Stimulated activated CD8-positive, alpha-beta memory T cell treated with anti-CD3 and anti-CD28 coated beads, Interleukin-4, amount 100 ng/mL, for 1 hour (primary cell): Measurements from ENCODE around the gene ID3.
A peak's percentile ranks its signal among the peaks of the same experiment; 100 is the strongest.

ENCODE experiments used
- DNase-seq, 2 donors: peaks; one replicate each; pipeline ENCODE4 v3.0.0-alpha.2; 2020; ENCODE audit warnings: low read depth in 2 of 2, low spot score in 1 of 2

Gene ID3, protein sequence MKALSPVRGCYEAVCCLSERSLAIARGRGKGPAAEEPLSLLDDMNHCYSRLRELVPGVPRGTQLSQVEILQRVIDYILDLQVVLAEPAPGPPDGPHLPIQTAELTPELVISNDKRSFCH

GRCh38 chr1:23559136-23559984 lies at the start of gene ID3:
ID3 (minus strand) TSS chr1:23559501; CDS start chr1:23559426, 75 bp downstream.
- peak; percentile 74 to 84 for DNase-seq

DNA sequence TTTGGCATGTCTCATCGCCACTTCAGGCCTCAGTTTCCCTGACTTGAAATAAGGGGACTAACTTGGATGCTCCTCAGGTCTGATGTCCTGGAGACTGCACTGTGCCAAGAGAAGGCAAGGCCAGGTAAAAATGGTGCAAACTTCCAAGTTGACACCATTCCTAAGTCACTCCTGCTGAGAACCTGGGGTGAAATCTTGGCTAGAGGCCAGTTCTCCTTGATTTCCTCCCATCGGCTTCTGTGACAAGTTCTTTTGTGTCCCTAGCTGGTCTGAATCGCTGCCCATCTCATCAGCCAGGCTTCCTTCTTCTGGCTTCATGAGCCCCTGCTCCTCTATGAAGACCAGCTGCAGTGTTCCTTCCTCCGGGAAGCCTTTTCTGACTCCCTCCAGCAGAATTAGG lies 48.6 kb upstream of the ID3 start:
- DNase-seq, result no peak

DNA sequence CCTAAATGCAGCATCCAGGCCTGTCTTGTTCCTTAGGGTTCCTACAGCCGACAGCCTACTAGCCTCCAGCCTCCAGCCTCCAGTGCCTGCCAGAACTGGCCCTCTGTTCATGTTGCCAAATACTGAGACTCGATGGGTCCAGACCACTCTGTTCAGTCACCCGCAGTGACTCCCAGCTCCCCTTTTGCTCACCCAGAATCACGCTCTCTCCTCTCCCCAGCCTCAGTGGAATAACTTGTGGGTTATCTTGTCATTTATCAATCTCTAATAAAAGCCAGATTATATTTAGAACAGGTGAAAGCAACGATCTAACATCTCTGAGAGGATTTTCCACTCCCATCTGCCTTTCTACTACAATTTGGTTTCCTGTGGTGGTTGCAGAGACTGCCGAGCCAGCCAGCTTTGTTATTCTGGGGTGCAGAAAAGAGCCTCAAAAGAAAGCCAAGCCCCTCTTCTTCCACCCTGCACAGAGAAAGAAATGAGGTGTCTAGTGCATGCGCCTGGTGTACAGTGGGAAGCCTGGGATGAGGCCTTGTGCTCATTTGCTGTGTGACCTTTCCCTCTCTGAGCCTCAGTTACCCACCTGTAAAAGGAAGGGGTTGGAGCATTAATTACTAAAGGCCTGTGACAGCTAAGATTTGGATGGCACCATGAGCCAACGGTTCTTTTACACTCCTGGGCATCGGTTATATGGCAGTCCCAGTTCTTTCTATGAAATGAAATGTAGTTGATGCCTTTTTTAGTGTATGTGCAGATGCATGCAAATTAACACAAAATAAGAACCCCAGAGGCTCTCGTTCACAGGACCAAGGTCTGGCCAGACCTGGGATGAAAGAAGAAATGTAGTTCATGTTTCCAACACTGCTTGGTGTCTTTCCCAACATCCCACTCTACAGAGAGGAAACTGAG lies 42.9 kb upstream of the ID3 start:
- no peak for DNase-seq

DNA sequence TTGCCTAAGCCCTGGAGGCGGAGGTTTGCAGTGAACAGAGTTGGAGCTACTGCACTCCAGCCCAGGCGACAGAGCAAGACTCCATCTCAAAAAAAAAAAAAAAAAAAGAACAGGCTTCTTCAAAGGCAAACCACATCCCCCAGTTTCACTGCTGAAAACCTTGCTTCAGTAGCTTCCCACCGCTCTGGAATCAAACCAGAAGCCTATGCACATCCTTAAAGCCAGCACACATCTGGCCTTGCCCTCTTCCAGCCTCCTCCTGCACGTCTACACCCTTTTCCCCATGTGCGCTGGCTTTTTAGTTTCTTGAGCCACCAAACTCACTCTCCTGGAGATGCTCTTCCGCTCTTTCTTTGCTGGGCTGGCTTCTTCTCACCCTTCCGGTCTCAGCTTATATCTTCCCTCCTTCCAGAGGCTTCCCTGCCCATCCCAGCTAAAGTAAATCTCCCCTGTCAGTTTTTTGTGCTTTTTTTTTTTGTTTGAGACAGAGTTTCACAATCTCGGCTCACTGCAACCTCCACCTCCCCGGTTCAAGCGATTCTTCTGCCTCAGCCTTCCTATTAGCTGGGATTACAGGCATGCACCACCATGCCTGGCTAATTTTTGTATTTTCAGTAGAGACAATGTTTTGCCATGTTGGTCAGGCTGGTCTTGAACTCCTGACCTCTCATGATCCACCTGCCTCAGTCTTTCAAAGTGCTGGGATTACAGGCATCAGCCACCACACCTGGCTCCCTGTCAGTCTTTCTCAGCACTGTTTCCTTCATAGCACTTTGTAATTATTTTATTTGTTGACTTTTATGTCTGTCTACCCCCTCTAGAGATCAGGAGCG lies 42.0 kb upstream of the ID3 start:
- DNase-seq, result no peak

DNA sequence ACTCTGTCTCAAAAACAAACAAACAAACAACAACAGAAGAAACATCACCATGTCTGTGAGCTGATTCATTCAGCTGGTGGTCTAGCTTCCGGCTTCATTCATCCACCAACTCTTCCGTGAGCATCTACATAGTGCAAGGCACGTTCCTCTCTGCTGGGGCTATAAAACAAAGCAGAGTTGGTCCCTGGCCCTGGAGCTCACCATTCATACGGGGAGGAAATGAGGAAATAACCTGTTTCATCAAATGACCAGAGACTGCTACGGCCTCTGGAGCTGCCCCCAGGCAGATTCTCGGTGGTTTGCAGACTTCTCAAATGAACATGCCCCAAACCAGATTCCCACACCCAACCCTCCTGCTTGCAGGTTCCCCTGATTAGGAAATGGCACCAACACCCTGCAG lies 41.0 kb upstream of the ID3 start:
- no peak for DNase-seq

DNA sequence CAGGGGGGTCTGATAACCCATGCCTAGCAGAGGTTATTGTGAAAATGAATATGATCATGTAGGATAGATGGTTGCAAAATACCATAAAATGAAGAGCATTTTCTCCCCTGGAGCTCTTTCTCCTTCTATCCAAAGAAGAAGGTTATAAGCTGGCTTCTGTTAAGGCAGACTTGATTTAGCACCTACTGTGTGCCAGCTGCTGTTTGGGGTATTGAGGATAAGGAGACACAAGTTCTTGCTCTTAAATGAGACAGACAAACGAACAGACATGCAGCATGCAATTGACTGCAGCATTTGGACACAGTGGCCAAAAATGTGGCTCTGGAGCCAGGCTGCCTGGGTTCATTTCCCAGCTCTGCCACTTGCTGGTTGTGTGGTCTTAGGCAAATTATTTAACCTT lies 39.8 kb upstream of the ID3 start:
- DNase-seq, result no peak

GRCh38 chr1:23598424-23598823 lies 39.1 kb upstream of the ID3 start:
- no peak for DNase-seq

GRCh38 chr1:23597635-23598388 lies 38.5 kb upstream of the ID3 start:
- DNase-seq, result no peak

DNA sequence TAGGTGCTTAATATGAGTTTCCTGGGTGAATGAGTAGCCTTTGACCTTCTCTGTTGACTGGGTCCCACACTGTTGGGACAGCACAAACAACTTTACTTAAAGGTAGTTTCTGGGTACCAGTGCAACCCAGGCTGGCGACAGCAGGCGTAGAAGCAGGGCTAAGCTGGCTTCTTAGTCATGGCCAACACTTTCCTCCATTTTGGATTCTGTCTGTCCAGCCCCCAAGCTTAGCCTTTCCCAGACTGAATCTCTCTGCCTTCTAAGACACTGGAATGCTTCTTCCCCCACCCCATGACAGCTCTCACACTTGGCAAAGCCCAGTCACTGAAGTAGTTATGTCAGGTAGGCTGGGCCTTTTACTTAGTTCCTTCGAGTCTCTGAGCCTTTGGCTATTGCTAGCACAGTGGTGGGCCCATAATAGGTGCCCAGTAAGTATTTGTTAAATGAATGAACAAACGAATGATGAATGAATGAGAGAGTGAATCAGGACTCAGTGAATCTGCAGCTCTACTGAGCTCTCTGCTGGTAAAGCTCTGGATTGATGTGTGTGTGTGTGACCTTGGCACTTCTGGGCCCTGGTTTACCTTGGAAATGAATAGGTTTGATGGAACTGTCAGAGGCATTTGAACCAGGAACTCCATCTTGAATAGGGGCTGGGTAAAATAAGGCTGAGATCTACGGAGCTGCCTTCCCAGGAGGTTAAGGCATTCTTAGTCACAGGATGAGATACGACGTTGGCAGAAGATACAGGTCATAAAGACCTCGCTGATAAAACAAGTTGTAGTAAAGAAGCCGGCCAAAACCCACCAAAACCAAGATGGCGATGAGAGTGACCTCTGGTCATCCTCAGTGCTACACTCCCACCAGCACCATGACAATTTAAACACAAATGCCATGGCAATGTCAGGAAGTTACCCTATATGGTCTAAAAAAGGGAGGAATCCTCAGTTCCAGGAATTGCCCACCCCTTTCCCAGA lies 37.4 kb upstream of the ID3 start:
- no peak for DNase-seq

- no peak for DNase-seq
Observed at GRCh38 chr1:23594927-23595353, 35.6 kb upstream of the ID3 start.

DNA sequence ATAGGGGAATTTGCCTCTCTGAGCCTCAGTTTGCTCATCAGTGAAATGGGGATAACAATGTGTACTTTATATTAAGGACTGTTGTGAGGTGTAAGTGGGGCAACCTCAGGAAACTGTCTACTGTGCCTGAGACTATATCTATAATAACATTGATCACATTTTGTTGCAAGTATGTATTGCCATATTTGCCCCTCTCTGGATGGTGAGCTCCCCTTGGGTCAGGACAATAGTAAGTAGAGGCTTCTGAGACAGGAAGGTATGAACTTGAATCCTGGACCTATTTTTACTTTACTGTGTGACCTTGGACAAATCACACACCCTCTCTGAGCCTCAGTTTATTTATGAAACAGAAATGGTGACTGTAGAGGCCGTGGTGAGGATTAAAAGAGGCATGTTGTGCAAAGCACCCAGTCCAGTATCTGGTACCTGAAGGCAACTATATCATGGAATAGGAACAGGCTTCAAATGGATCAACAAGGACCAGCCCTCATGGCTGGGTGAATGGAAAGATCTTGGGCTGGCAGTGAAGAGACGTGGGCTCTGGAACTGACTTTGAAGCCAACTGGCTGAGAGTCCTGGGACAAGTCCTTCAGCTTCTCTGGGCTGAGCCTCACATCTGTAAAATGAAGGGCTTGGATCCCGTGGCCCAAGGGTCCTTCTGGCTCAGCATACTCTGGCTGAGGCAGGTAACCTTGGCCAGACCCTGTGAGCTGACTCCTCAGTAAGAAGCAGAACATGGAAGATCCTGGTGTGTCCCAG lies 35.0 kb upstream of the ID3 start:
- no peak for DNase-seq

GRCh38 chr1:23593556-23594148 lies 34.4 kb upstream of the ID3 start:
- no peak for DNase-seq

- no peak for DNase-seq
Observed at GRCh38 chr1:23593042-23593521, 33.8 kb upstream of the ID3 start.

DNA sequence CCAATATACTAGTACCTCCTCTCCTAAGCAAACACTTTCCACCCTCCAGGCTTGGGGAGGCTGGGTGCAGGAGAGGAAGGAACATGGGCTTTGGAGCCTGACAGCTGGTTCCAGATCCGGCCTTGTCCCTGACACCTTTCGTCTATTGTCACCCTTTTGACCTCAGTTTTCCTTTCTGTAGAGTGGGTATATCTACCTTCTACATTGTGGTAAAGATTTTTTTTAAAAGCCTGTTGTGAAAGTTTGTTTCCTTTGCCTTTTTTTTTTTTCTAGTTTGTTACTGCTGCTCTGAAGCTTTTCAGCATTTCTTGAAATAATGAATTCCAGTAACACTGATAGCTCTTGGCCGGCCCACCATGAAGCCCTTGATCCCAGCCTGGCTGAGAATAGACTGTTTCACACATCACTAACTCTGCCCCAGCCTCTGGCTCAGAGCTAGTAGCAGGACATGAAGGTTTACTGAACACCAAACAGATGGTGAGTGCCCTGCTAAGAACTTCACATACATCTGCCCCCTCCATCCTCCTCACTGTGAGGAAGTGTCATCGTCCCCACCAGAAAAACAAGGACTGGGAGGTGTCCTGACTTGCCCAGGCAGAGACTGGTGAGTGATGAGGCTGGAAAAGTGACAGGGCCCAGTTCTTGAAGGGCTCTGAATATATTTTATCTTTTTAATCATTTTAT lies 33.0 kb upstream of the ID3 start:
- DNase-seq, result no peak

GRCh38 chr1:23591460-23592208 lies 32.3 kb upstream of the ID3 start:
- no peak for DNase-seq

GRCh38 chr1:23590058-23590783 lies 30.9 kb upstream of the ID3 start:
- DNase-seq, result no peak
